HG02884 (cell line): ENCODE measurements around the gene ABHD8.

Source experiments
- ATAC-seq: cut with Tn5 transposase; IDR thresholded peaks from one replicate; pipeline ENCODE4 v1.9.1; 2021; ENCODE audit warnings: mild to moderate bottlenecking, moderate library complexity; ENCODE audit not compliant: unreplicated experiment

ABHD8 gene

DNA sequence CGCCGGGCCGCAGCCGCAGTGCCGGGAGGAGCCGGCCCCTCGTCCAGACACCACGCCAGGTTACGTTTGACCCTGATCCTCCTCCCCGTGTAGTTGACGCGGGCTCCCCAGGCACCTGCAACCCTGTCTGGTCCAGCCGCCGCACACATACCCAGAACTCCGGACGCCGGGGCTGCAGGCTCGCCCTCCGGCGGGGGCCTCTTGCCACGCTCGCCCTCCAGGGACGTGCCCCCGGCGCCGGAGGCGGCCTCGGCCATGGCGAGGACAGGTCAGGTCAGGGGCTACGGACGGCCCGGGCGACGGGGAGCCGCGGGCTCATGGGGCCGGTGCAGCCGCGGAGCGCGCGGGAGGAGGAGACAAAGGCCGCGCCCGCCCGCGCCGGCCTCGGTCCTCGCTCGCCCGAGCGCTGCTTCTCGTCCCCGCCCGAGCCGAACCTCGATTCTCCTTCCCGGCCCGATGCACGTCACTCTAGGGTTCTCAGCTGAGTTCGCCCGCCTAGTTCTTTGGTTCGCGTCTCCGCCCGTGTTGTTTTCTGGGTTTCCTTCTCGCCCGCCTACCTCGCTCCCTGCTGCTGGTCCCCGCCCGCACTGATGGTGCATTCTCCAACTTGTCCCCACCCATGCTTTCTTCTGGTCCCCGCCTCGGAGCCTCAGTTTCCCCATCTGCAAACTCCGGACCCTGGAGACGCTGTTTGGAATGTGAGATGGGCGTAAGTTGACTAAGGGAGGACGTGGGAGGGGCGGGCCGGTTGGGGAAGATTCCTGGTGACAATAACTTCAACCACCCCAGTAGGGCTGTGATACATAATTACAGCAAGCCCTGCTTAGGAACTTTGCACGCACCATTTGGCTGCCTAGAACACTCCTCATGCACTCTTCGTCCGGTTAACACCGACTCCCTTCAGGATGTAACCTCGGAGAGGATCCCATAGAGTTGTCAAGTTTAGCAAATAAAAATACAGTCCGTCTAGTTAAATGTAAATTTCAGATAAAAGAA, 31.5 kb upstream of the ABHD8 start, which contains the start of gene ANO8:
Gene ANO8, minus strand, starts transcription at position 442 of the 996 bp plus-strand sequence. Its CDS starts 185 bp downstream, at position 257.
- ATAC-seq: no peak

- ATAC-seq: no peak
Measured at GRCh38 chr19:17333611-17334413, 30.6 kb upstream of the ABHD8 start.

DNA sequence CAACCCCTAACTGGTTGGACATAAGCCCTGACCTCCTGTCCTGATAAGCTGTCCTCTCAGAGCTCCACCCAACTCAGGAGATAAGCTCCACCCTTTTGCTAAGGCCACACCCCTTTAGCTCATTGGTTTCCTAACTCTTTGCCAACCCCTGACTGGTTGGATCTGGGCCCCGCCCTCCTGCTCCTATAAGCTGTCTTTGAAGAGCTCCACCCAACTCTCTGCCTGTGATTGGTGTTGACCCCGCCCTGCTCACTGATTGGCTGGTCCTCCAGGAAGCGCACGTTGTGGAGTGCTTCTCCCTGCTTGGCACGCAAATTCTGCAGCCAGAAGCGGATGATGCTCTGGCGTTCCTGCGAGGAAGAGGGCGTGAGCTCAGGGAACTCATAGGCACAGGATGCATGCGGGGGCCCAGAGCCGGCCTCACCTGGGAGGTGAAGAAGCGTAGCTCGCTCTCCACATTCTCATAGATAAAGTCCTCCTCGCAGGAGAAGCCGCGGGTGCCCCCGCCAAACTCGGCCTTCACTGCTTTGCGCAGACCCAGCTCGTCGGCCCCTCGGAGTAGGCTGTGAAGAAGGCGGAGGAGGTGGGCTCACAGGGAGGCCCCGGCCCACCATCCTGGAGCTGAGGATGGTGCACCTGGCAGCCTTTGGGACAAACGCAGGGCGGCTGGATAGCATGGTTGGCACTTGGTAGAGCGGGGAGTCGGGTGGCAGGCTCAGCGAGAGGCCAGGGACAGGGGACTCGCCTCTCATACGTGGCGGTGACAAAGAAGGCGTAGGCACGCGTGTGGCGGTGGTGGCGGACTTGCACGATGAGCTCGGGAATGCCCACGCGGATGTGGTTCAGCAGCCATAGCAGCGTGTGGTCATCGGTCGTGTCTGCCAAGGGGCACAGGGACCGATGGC, 29.7 kb upstream of the ABHD8 start:
- no peak for ATAC-seq

DNA sequence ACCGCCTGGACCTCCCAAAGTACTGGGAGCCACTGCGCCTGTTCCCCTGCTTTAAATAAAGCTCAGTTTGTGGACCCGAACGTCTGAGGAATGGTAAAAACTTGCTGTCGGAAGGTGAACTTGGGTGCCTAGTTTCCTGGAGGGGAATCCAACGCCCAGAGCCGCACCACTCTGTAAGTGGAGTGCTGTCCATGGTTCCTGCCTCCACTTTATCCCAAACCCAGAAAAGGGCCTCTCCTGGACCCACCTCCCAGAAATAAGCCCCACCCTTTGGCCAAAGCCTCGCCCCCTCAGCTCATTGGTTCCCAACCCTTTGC, 29.1 kb upstream of the ABHD8 start:
- ATAC-seq: no peak

- ATAC-seq: no peak
Measured at GRCh38 chr19:17331045-17331558, 27.9 kb upstream of the ABHD8 start.

- ATAC-seq: no peak
Measured at GRCh38 chr19:17330262-17331044, 27.2 kb upstream of the ABHD8 start.

DNA sequence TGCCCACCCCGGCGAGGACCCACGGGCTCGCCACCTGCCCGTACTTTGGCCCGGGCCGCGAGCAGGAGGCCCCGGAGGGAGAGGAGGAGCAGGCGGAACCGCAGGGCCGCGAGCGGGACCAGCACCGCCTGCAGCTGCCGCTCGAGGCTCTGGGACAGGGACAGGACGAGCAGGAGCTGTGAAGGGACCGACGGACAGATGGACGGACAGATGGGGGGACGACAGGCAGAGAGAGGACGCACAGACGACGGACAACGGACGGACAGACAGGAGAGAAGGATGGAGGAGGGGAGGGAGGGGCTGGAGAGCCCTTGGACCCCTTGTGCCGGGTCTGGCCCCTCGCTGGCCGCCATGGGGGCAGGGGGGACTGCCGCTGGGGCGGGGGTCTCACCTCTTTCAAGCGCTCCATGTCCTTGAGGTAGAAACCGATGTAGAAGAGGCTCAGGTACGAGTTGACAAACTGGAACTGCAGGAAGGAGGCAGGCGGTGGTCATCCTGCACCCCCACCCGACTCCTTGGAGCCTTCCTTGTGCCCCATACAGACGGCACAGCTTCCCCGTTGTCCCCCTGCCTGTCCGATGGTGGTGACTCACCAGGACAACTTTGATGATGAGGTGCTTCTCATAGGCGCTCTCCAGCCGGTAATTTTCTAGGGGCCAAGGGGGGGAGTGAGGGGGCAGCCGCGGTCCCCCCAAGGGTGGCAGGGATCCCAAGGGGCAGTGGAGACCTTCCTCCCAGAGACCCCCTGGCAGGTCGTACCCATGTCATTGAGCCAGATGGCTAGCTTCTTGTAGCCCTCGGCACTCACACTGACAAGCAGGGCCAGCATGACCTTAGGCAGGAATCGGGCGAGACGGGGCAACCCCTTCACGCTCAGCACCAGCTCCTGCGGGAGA, 26.4 kb upstream of the ABHD8 start:
- no peak for ATAC-seq

- ATAC-seq: no peak
Measured at GRCh38 chr19:17328517-17329365, 25.5 kb upstream of the ABHD8 start.

GRCh38 chr19:17327654-17328516, 24.7 kb upstream of the ABHD8 start:
- no peak for ATAC-seq

DNA sequence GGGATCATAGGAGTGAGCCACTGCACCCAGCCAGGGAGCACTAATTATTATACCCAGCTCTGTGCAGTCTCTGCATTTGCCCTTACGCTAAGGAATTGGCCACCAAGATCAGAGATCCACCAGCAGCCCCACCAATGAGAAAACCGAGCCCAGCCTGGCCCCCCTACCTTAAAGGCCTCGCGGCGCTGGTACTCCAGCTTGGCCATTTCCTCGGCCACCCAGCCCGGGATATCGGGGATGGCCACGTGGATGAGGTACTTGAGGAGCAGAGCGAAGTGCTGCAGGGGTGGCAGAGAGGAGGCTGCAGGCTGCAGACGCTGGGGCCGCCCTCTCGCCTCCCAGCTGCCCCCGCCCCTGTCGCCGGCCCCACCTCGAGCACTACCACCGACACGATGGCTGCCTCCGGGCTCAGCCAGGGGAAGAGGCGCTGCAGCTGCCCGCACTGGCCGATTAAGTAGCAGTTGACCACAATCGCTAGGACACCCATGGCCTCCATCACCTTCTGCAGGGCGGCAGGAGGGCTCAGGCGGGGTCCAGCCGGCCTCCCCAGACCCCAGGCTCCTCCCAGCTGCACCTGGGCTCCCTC, 23.9 kb upstream of the ABHD8 start:
- no peak for ATAC-seq

DNA sequence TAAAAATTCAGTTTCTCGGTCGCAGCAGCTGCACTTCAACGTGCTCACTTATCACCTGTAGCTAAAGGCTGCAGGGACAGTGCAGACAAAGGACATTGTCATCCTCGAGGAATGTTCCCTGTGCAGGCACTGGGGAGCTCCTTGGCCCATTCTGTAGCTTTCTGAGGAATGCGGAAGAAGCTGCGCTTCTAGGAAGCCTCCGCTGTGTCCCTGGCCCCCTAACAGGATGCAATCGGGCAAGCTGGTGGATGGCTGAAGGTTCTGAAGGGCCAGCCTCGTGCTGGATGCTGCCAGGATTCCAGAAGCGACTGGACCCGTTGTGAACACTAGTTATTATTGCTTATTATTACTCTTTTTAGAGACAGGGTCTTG, 23.4 kb upstream of the ABHD8 start:
- ATAC-seq: no peak

DNA sequence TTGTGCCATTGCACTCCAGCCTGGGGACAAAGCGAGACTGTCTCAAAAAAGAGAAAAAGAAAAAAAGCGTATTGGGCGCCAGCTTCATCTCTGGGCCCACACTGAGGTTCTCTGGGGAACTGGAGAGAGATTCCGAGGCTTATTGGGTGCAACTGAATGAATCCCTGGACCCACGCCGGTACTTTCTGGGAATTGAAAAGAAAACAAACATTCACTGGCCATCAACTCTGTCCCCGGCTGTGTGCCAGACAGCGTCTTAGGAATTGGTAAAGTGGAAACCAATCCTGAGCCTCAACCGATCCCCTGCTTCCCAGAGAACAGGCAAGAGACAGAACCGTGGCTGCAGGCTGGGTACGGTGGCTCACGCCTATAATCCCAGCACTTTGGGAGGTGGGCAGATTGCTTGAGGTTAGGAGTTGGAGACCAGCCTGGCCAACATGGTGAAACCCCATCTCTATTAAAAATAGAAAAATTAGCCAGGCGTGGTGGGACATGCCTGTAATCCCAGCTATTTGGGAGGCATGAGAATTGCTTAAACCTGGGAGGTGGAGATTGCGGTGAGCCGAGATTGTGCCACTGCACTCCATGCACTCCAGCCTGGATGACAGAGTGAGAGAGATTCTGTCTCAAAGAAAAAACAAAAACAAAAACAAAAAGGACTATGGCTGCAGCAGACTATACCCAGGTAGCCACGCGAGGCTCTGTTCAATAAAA, 22.8 kb upstream of the ABHD8 start:
- no peak for ATAC-seq

- no peak for ATAC-seq
Measured at GRCh38 chr19:17325133-17325532, 21.9 kb upstream of the ABHD8 start.

GRCh38 chr19:17324357-17325114, 21.3 kb upstream of the ABHD8 start:
- ATAC-seq: no peak

GRCh38 chr19:17323964-17324332, 20.7 kb upstream of the ABHD8 start:
- ATAC-seq: no peak
